ENCODE measurements around the gene VEGFA.

The VEGFA gene

DNA sequence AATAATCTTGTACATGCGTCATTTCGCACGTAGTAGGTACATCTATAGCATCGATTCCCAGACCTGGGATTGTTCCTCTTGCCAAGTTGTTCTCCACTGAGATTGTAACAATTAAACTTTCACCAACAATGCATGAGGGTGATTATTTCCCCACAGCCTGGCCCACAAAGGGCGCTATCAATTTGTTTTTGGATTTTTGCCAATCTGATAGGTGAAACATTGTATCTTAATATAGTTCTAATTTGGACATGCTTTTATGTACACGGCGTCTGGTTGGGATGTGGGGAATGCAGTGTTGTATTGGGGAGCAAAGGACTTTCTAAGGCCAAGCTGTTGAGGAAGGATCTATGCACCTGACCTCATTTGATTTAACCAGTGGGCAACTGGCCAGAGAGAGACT, 59.5 kb downstream of the VEGFA start:
- TF ChIP-seq, protein P1, sequence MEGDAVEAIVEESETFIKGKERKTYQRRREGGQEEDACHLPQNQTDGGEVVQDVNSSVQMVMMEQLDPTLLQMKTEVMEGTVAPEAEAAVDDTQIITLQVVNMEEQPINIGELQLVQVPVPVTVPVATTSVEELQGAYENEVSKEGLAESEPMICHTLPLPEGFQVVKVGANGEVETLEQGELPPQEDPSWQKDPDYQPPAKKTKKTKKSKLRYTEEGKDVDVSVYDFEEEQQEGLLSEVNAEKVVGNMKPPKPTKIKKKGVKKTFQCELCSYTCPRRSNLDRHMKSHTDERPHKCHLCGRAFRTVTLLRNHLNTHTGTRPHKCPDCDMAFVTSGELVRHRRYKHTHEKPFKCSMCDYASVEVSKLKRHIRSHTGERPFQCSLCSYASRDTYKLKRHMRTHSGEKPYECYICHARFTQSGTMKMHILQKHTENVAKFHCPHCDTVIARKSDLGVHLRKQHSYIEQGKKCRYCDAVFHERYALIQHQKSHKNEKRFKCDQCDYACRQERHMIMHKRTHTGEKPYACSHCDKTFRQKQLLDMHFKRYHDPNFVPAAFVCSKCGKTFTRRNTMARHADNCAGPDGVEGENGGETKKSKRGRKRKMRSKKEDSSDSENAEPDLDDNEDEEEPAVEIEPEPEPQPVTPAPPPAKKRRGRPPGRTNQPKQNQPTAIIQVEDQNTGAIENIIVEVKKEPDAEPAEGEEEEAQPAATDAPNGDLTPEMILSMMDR (conservative IDR thresholded peaks at IDR 0.05; ENCODE audit: low read depth, low read length), result no peak
- H3K9ac ChIP-seq, result no peak overlapping the region

DNA sequence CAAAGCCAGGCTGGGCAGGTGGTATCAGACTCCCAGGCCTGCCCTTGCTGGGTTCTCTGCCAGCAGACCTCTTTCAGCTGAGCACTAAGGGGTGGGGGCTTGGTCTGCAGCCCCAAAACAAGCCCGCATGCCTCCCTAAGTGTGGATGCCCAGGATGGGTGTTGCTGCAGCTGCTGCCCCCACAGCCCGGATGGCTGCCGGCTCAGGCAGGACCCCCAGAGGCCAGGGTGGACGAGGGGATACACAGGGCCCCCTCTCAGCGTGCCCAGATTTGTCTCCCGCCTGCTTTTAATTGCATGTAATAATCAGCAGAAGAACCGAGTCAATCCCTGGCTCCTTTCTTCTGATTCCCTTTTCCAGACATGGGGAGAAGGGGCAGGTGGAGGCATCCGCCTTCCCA, 60.8 kb downstream of the VEGFA start:
- Histone ChIP-seq H3K79me2 (ENCODE audit: insufficient read depth, low read depth) (no peaks in the 10 kb centered on the region), H2AFZ (ENCODE audit: low read depth) (no peak overlapping the region), H3K27me3 (ENCODE audit: insufficient read depth, low read depth) (no peaks in the 10 kb centered on the region), H3K4me1 (ENCODE audit: low read depth, poor library complexity, severe bottlenecking) (no peaks in the 10 kb centered on the region), H3K4me2 (no peak overlapping the region), H3K4me3 (IDR thresholded peaks at IDR 0.05; ENCODE audit: insufficient read depth, low read depth, low read length) (no peak overlapping the region), H3K9ac (no peak overlapping the region), H3K27ac (no peak overlapping the region), H4K20me1 (ENCODE audit: insufficient read depth) (no peaks in the 10 kb centered on the region), H3K36me3 (ENCODE audit: insufficient read depth) (no peaks in the 10 kb centered on the region)
- TF ChIP-seq, protein P1 (conservative IDR thresholded peaks at IDR 0.05; ENCODE audit: low read depth, low read length), result no peak

More for the DNA sequence above, 59.5 kb downstream of the VEGFA start:
- Histone ChIP-seq H3K79me2 (ENCODE audit: insufficient read depth, low read depth) (no peaks in the 10 kb centered on the region), H3K27me3 (ENCODE audit: insufficient read depth, low read depth) (no peaks in the 10 kb centered on the region), H3K4me1 (ENCODE audit: low read depth, poor library complexity, severe bottlenecking) (no peaks in the 10 kb centered on the region), H3K36me3 (ENCODE audit: insufficient read depth) (no peaks in the 10 kb centered on the region), H3K4me2 (no peak overlapping the region), H3K27ac (no peak overlapping the region), H4K20me1 (ENCODE audit: insufficient read depth) (no peaks in the 10 kb centered on the region), H3K4me3 (IDR thresholded peaks at IDR 0.05; ENCODE audit: insufficient read depth, low read depth, low read length) (no peak overlapping the region), H2AFZ (ENCODE audit: low read depth) (no peak overlapping the region)

DNA sequence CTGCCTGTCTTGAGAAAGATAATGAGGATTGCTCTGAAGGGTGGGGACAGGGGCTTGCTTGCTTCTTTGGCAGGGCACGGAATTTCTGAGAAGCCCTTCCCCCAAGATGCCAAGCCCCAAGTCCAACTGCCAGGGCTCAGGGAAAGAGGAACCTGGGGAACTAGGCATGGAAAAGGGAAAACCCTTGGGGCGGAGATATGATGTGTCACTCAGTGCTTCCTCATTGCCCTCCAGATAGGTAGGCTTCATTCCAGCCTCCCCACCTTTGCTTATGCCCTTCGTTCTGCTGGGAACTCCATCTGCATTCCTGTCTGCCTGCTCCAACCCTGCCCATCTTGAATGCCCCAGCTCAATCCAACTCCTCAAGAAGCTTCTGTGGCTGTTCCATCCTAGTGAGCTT, 61.2 kb downstream of the VEGFA start:
- TF ChIP-seq, protein P1 (conservative IDR thresholded peaks at IDR 0.05; ENCODE audit: low read depth, low read length), result no peak
- H2AFZ ChIP-seq (ENCODE audit: low read depth), result no peak overlapping the region
- H4K20me1 ChIP-seq (ENCODE audit: insufficient read depth), result no peaks in the 10 kb centered on the region
- no peak overlapping the region for H3K4me3 ChIP-seq (IDR thresholded peaks at IDR 0.05; ENCODE audit: insufficient read depth, low read depth, low read length)
- no peaks in the 10 kb centered on the region for H3K27me3 ChIP-seq (ENCODE audit: insufficient read depth, low read depth)
- no peaks in the 10 kb centered on the region for H3K36me3 ChIP-seq (ENCODE audit: insufficient read depth)
- H3K79me2 ChIP-seq (ENCODE audit: insufficient read depth, low read depth), result no peaks in the 10 kb centered on the region
- H3K4me2 ChIP-seq, result no peak overlapping the region
- H3K4me1 ChIP-seq (ENCODE audit: low read depth, poor library complexity, severe bottlenecking), result no peaks in the 10 kb centered on the region
- no peak overlapping the region for H3K27ac ChIP-seq
- no peak overlapping the region for H3K9ac ChIP-seq

DNA sequence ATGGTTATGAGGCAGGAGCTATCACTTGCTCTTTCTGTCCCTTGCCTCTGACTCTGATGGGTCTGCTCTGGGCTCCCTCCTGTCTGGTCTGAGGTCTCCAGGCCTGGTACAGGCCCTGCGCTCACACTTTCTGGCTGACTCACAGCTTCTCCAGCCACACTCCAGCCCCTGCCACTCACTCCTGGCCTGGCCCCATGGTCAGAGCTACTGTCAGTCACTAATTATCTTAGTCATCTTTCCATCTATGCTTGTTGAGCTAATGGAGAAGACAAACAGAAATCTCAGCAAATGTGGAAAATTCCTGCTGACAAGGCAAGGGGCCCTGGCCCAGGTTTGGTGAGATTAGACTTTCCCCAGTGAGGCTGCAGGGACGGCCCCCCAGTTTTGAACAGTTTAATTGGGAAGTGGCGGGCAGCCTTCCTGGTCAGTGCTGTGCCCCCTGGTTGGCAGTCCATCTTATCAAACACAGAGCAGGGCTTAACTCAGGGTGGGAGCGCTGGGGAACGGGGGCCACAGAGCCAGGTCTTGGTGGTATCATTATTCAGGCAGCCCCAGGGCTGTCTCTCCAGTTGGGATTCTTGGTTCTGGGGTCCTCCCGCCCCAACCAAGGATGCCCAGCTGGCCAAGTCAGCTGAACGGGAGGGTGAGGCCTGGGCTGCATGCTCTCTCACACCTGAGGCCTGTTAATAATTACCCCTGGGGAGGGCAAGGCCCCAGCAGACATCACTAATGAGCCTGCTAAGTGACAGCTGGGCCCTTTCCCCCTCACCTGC, 63.4 kb downstream of the VEGFA start:
- Histone ChIP-seq H3K4me1 (ENCODE audit: low read depth, poor library complexity, severe bottlenecking) (peaks cover 11% of the 10 kb centered on the region), H4K20me1 (ENCODE audit: insufficient read depth) (no peaks in the 10 kb centered on the region), H3K27me3 (ENCODE audit: insufficient read depth, low read depth) (no peaks in the 10 kb centered on the region), H3K4me3 (IDR thresholded peaks at IDR 0.05; ENCODE audit: insufficient read depth, low read depth, low read length) (no peak overlapping the region), H3K27ac (no peak overlapping the region), H3K36me3 (ENCODE audit: insufficient read depth) (no peaks in the 10 kb centered on the region), H3K79me2 (ENCODE audit: insufficient read depth, low read depth) (no peaks in the 10 kb centered on the region), H3K4me2 (no peak overlapping the region), H2AFZ (ENCODE audit: low read depth) (no peak overlapping the region), H3K9ac (no peak overlapping the region)
- TF ChIP-seq, protein P1 (conservative IDR thresholded peaks at IDR 0.05; ENCODE audit: low read depth, low read length), result no peak
